GM12878 (cell line): ENCODE data around the gene PPP1CA. TPM values are rescaled to one million over a fixed set of nuclear protein-coding genes. Genes with fewer than 3 reads are reported as not detected.

Source experiments
- ATAC-seq: fragments of 200-7000 bp; cut with Tn5 transposase; 3 replicates; pipeline ENCODE4 v1.9.1; 2020; ENCODE audit warnings: mild to moderate bottlenecking, moderate library complexity
- BruUV-seq: library from RNA; stranded (reverse); fragments of 400-500 nt; replicated peaks from 2 replicates; lab custom pipeline; 2021; lab: Mats Ljungman, UMichigan
- CTCF ChIA-PET: fragments of 300-600 bp; sonication (Branson Sonifier 250); formaldehyde crosslinking; extraction: SDS; loops from one replicate; lab custom pipeline; 2021; ENCODE audit warnings: inconsistent platforms; lab: Yijun Ruan, JAX
- POLR2A ChIA-PET: fragments of 350-600 bp; formaldehyde crosslinking; extraction: SDS; loops from one replicate; lab custom pipeline; 2021; ENCODE audit warnings: inconsistent platforms; lab: Charles Lee
- RAD21 ChIA-PET: fragments of 300-600 bp; sonication (Branson Sonifier 250); formaldehyde crosslinking; loops from one replicate; lab custom pipeline; 2023; ENCODE audit warnings: antibody characterized with exemption; ENCODE audit not compliant: unreplicated experiment; lab: Charles Lee
- SMC1A ChIA-PET: fragments of 300-600 bp; sonication (Branson Sonifier 250); formaldehyde crosslinking; loops from one replicate; lab custom pipeline; 2023; ENCODE audit not compliant: unreplicated experiment, uncharacterized antibody; lab: Charles Lee
- DNase-seq: peaks from one replicate; pipeline ENCODE4 v3.0.0-alpha.2; 2011; ENCODE audit warnings: low read depth, low spot score
- FAIRE-seq: peaks from 3 replicates; lab custom pipeline; 2011; peaks lifted over from hg19 to GRCh38; lab: Jason Lieb, UNC
- H2AFZ ChIP-seq: 2 replicates; pipeline ENCODE4 v1.6.0; 2011; ENCODE audit warnings: low read depth, low read length, control low read depth; ENCODE audit not compliant: control insufficient read depth
- H3K27ac ChIP-seq: 2 replicates; pipeline ENCODE4 v1.5.1; 2011; ENCODE audit warnings: control low read depth; ENCODE audit not compliant: control insufficient read depth, insufficient read depth
- H3K27me3 ChIP-seq, 2 experiments: replicated peaks in 1 of 2; 2 replicates each; pipeline versions ENCODE4 v1.6.0 to v1.6.1; 2011; ENCODE audit warnings: low read length in 1 of 2; ENCODE audit not compliant: control insufficient read depth in 2 of 2, insufficient read depth in 2 of 2
- H3K36me3 ChIP-seq, 2 experiments: 2 replicates each; pipeline ENCODE4 v1.5.1; 2011; ENCODE audit warnings: low read length in 1 of 2; ENCODE audit not compliant: control insufficient read depth in 2 of 2, insufficient read depth in 2 of 2
- H3K4me1 ChIP-seq: 2 replicates; pipeline ENCODE4 v1.6.1; 2011; ENCODE audit warnings: mild to moderate bottlenecking, low read length, moderate library complexity, mixed read lengths; ENCODE audit not compliant: control insufficient read depth, insufficient read depth
- H3K4me2 ChIP-seq: 2 replicates; pipeline ENCODE4 v1.6.0; 2011; ENCODE audit warnings: control low read depth; ENCODE audit not compliant: control insufficient read depth, insufficient read depth
- H3K4me3 ChIP-seq: fragments of 200-600 bp; sonication (generic); 2 replicates; pipeline ENCODE4 v1.5.1; 2016
- H3K79me2 ChIP-seq: 2 replicates; pipeline ENCODE4 v1.6.0; 2011; ENCODE audit warnings: low read length; ENCODE audit not compliant: control insufficient read depth, insufficient read depth
- H3K9ac ChIP-seq: 2 replicates; pipeline ENCODE4 v1.8.0; 2011; ENCODE audit warnings: low read length, control low read depth, mixed read lengths; ENCODE audit not compliant: control insufficient read depth, insufficient read depth
- H3K9me3 ChIP-seq: replicated peaks from 3 replicates; pipeline ENCODE4 v1.5.1; 2011; ENCODE audit warnings: mild to moderate bottlenecking, low read length; ENCODE audit not compliant: control insufficient read depth, insufficient read depth
- H4K20me1 ChIP-seq: 2 replicates; pipeline ENCODE4 v1.6.0; 2011; ENCODE audit not compliant: control insufficient read depth, insufficient read depth
- ASH2L ChIP-seq: fragments of 300-600, 200-600 bp; sonication (generic); IDR thresholded peaks from 2 replicates; pipeline ENCODE4 v1.6.1; 2017; ENCODE audit warnings: low read depth, mild to moderate bottlenecking, borderline replicate concordance
- KLF5 ChIP-seq: fragments of 450-650 bp; IDR thresholded peaks from 2 replicates; pipeline ENCODE4 v1.6.1; 2014; ENCODE audit warnings: mild to moderate bottlenecking; ENCODE audit not compliant: partially characterized antibody
- NFXL1 ChIP-seq: fragments of 450-650 bp; IDR thresholded peaks from 2 replicates; pipeline ENCODE4 v1.6.1; 2017; ENCODE audit warnings: antibody characterized with exemption, mild to moderate bottlenecking, borderline replicate concordance
- RB1 ChIP-seq: fragments of 450-650 bp; formaldehyde crosslinking; IDR thresholded peaks from 2 replicates; pipeline ENCODE4 v1.6.1; 2017; ENCODE audit warnings: mild to moderate bottlenecking, borderline replicate concordance
- SRF ChIP-seq, 2 experiments: IDR thresholded peaks; 2 replicates each; pipeline ENCODE4 v1.6.1; 2011; ENCODE audit warnings: low read depth in 2 of 2, low read length in 2 of 2, mild to moderate bottlenecking in 1 of 2, moderate library complexity in 1 of 2
- WGBS: methylation state at CpG from one replicate; pipeline ENCODE4 v1.1.6; 2016; ENCODE audit warnings: low lambda C conversion rate; ENCODE audit not compliant: insufficient replicate concordance, insufficient coverage; ENCODE audit errors: missing lambda C conversion rate; 5-methylcytosine and 5-hydroxymethylcytosine counted together
- in situ Hi-C: fragments of 300-500 bp; cut with MboI; formaldehyde crosslinking; loops from 9 replicates; pipeline ENCODE4 v1.14.3; 2018; ENCODE audit warnings: mixed read lengths
- intact Hi-C: fragments of 100-400 bp; cut with micrococcal nuclease; formaldehyde crosslinking; loops from one replicate; pipeline ENCODE4 v1.14.2; 2022; ENCODE audit not compliant: unreplicated experiment
- polyA plus RNA-seq, 11 experiments: library from polyadenylated mRNA; depleted of rRNA in 4 of 11; unstranded in 6 of 11; stranded (reverse) in 5 of 11; fragments of >200 nt; fragmentation: Nextera tagmentation in 4 of 11; fragmentation: Illumina TruSeq in 1 of 11; extraction: Ambion mirVana in 4 of 11; extraction: Trizol in 1 of 11; gene quantifications; 1 replicate in 1 of 11; 2 replicates in 10 of 11; pipeline versions ENCODE4 v1.2.1 to v1.2.3, GENCODE V29; 2011 to 2016; ENCODE audit warnings: inconsistent platforms in 2 of 11, missing spikeins in 2 of 11, low read depth in 1 of 11
- total RNA-seq, 4 experiments: library from RNA; depleted of rRNA in 3 of 4; stranded (reverse); fragments of >200 nt in 3 of 4; fragmentation: Illumina TruSeq in 1 of 4; extraction: Trizol in 1 of 4; gene quantifications; 2 replicates each; pipeline versions ENCODE4 v1.2.1 to v1.2.3, GENCODE V29; 2013 to 2021
- TF ChIP-seq, protein P1 (sequence below): IDR thresholded peaks from 2 replicates; pipeline ENCODE4 v1.6.1; 2012; ENCODE audit warnings: improper control_type of control experiment, low read depth, low read length; ENCODE audit not compliant: insufficient replicate concordance
- TF ChIP-seq, protein P2 (sequence below): fragments of 450-650 bp; IDR thresholded peaks from 2 replicates; pipeline ENCODE4 v1.6.1; 2016; ENCODE audit warnings: mild to moderate bottlenecking, moderate library complexity, borderline replicate concordance
- TF ChIP-seq, protein P3 (sequence below): IDR thresholded peaks from 2 replicates; pipeline ENCODE4 v1.6.1; 2012; ENCODE audit warnings: low read length, inconsistent platforms

PPP1CA gene
- total and polyA plus RNA-seq, 10 of the 15 experiments (the other 5 are each of a cell fraction or from before 2014, with no cell fraction given) = 26.4 to 458 (median 240) TPM

DNA sequence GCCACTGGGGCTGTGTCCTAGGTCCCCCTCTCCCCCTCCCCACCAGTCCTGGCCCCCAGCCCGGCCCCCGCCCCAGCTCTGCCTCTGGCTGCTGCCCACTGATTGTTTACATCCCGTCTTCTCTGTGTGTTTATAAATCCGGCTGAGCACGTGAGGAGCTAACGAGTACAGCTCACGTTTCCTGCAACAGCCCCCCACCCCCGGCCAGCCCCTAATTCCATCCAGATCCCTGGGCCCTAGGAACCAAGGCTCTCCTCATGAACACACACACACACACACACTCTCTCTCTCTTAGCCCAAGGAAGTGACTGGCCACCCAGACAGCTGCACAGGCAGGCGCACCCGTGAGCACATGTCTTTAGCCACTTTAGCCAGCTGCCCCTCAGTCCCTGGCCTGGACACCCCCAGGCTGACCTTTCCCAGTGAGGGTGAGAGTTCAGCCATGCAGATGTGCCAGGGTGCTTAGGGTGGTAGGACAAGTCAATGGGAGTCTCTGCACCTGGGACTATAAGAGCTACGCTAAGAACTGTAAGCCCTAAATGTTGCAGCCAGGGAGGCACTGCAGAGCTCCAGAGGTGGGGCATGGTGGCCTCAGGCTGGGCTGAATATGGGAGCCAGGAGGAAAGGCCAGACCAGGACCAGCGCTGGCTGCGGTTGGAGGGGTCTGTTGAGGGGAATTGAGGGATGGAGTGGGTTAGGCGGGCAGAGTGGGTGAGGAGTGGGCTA is 31.1 kb downstream of the PPP1CA start (continued):
- TF ChIP-seq, protein P1, sequence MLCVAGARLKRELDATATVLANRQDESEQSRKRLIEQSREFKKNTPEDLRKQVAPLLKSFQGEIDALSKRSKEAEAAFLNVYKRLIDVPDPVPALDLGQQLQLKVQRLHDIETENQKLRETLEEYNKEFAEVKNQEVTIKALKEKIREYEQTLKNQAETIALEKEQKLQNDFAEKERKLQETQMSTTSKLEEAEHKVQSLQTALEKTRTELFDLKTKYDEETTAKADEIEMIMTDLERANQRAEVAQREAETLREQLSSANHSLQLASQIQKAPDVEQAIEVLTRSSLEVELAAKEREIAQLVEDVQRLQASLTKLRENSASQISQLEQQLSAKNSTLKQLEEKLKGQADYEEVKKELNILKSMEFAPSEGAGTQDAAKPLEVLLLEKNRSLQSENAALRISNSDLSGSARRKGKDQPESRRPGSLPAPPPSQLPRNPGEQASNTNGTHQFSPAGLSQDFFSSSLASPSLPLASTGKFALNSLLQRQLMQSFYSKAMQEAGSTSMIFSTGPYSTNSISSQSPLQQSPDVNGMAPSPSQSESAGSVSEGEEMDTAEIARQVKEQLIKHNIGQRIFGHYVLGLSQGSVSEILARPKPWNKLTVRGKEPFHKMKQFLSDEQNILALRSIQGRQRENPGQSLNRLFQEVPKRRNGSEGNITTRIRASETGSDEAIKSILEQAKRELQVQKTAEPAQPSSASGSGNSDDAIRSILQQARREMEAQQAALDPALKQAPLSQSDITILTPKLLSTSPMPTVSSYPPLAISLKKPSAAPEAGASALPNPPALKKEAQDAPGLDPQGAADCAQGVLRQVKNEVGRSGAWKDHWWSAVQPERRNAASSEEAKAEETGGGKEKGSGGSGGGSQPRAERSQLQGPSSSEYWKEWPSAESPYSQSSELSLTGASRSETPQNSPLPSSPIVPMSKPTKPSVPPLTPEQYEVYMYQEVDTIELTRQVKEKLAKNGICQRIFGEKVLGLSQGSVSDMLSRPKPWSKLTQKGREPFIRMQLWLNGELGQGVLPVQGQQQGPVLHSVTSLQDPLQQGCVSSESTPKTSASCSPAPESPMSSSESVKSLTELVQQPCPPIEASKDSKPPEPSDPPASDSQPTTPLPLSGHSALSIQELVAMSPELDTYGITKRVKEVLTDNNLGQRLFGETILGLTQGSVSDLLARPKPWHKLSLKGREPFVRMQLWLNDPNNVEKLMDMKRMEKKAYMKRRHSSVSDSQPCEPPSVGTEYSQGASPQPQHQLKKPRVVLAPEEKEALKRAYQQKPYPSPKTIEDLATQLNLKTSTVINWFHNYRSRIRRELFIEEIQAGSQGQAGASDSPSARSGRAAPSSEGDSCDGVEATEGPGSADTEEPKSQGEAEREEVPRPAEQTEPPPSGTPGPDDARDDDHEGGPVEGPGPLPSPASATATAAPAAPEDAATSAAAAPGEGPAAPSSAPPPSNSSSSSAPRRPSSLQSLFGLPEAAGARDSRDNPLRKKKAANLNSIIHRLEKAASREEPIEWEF = no peak

DNA sequence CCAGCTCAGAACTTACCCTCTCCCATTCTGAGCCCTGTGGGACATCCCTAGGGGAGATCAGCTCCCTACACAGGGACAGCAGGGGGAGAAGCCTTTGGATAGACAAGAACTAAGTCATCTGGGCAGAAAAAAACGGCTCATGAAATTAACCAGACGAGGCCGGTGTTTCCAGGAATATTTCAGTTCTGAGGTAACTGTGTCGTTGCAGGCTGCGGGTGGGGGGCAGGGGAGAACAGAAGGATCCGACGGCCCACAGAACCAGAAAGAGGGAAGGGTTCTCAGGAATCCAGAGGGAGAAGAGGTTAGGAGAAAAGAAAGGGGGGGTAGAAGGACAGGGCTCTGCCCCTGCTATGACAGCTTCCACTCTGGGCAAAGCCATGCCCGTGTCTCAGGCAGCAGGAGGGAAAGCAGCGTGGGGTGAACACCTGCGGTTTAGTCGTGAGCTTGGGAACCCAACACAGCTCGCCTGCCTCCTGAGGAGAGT is 31.8 kb downstream of the PPP1CA start:
- RAD21 ChIA-PET = interaction anchor here (0.6 to 6.5 kb wide), 6 partner anchors 8 to 49 kb away, joined by 3 to 122 read pairs (median 4); partner anchors contain the start of genes POLD4 and TBC1D10C
- SMC1A ChIA-PET = interaction anchor here (1.0 to 21.3 kb wide), 3 partner anchors 8 to 14 kb away, joined by 3 to 646 read pairs (median 49); partner anchors contain the start of gene POLD4
- no TSS peak for BruUV-seq
- H3K4me3 ChIP-seq = no peak overlapping the region
- H3K9me3 ChIP-seq = no peaks in the 10 kb centered on the region
- no peak overlapping the region for H3K4me2 ChIP-seq
- H3K36me3 ChIP-seq = no peaks in the 10 kb centered on the region
- POLR2A ChIA-PET = interaction anchor here (0.5 to 5.1 kb wide), 6 partner anchors 11 to 119 kb away, joined by 3 to 42 read pairs (median 4); partner anchors contain the start of genes POLD4 and RPS6KB2
- no peak for DNase-seq
- in situ Hi-C loops = no loop called here
- H3K27ac ChIP-seq = no peak overlapping the region
- intact Hi-C loops = loop anchor here (2.0 kb wide), 1 partner anchor 13 kb away; no protein-coding TSS in a partner anchor
- peaks cover 8% of the 10 kb centered on the region; the same call in 1 of the 2 replicates for H4K20me1 ChIP-seq
- no peak for FAIRE-seq
- ATAC-seq = no peak
- no peak overlapping the region for H3K9ac ChIP-seq
- peaks cover 1 to 7% of the 10 kb centered on the region in 2 experiments; a peak in 3 of 4 replicates for H3K27me3 ChIP-seq
- no peaks in the 10 kb centered on the region for H3K79me2 ChIP-seq
- H3K4me1 ChIP-seq = peaks cover 25% of the 10 kb centered on the region
- H2AFZ ChIP-seq = no peak overlapping the region
- CTCF ChIA-PET = interaction anchor here (1.4 to 26.2 kb wide), 4 partner anchors 8 to 102 kb away, joined by 4 to 1301 read pairs (median 671); partner anchors contain the start of genes CLCF1, POLD4 and RAD9A
- WGBS = 81% methylated on average over 12 of the region's 12 CpGs
- TF ChIP-seq, protein P2, sequence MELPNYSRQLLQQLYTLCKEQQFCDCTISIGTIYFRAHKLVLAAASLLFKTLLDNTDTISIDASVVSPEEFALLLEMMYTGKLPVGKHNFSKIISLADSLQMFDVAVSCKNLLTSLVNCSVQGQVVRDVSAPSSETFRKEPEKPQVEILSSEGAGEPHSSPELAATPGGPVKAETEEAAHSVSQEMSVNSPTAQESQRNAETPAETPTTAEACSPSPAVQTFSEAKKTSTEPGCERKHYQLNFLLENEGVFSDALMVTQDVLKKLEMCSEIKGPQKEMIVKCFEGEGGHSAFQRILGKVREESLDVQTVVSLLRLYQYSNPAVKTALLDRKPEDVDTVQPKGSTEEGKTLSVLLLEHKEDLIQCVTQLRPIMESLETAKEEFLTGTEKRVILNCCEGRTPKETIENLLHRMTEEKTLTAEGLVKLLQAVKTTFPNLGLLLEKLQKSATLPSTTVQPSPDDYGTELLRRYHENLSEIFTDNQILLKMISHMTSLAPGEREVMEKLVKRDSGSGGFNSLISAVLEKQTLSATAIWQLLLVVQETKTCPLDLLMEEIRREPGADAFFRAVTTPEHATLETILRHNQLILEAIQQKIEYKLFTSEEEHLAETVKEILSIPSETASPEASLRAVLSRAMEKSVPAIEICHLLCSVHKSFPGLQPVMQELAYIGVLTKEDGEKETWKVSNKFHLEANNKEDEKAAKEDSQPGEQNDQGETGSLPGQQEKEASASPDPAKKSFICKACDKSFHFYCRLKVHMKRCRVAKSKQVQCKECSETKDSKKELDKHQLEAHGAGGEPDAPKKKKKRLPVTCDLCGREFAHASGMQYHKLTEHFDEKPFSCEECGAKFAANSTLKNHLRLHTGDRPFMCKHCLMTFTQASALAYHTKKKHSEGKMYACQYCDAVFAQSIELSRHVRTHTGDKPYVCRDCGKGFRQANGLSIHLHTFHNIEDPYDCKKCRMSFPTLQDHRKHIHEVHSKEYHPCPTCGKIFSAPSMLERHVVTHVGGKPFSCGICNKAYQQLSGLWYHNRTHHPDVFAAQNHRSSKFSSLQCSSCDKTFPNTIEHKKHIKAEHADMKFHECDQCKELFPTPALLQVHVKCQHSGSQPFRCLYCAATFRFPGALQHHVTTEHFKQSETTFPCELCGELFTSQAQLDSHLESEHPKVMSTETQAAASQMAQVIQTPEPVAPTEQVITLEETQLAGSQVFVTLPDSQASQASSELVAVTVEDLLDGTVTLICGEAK = no peak
- TF ChIP-seq, protein P3, sequence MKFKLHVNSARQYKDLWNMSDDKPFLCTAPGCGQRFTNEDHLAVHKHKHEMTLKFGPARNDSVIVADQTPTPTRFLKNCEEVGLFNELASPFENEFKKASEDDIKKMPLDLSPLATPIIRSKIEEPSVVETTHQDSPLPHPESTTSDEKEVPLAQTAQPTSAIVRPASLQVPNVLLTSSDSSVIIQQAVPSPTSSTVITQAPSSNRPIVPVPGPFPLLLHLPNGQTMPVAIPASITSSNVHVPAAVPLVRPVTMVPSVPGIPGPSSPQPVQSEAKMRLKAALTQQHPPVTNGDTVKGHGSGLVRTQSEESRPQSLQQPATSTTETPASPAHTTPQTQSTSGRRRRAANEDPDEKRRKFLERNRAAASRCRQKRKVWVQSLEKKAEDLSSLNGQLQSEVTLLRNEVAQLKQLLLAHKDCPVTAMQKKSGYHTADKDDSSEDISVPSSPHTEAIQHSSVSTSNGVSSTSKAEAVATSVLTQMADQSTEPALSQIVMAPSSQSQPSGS = no peak
- TF ChIP-seq KLF5 (no peak), RB1 (no peak), SRF (IDR thresholded peaks at IDR 0.05; ENCODE audit: low read depth in 2 of 2, low read length in 2 of 2) (no peak), ASH2L (no peak), NFXL1 (no peak)
